Liver (tissue), 9 donors: ENCODE measurements around the gene GDF10. TPM values are rescaled to one million over a fixed set of nuclear protein-coding genes. Genes with fewer than 3 reads are reported as not detected.

Experiments
- DNase-seq: peaks from one replicate; pipeline ENCODE4 v3.0.0-alpha.2; 2017; ENCODE audit warnings: low spot score
- H3K27ac ChIP-seq, 2 donors: one replicate each; pipeline ENCODE4 v1.7.0; 2013; ENCODE audit warnings: inconsistent platforms in 2 of 2, low read length in 2 of 2, control low read depth in 1 of 2, low read depth in 1 of 2, mild to moderate bottlenecking in 1 of 2
- H3K27me3 ChIP-seq, 4 donors: one replicate each; pipeline versions ENCODE4 v1.6.1 to v1.7.0; 2013; ENCODE audit warnings: low read length in 3 of 4, inconsistent platforms in 1 of 4, mild to moderate bottlenecking in 1 of 4, moderate library complexity in 1 of 4; ENCODE audit not compliant: control insufficient read depth in 4 of 4, insufficient read depth in 4 of 4
- H3K36me3 ChIP-seq, 4 donors: one replicate each; pipeline versions ENCODE4 v1.6.1 to v1.7.0; 2013; ENCODE audit warnings: low read length in 3 of 4, mild to moderate bottlenecking in 3 of 4, low read depth in 1 of 4, moderate library complexity in 1 of 4; ENCODE audit not compliant: control insufficient read depth in 4 of 4, insufficient read depth in 3 of 4
- H3K4me1 ChIP-seq, 4 donors: one replicate each; pipeline versions ENCODE4 v1.6.1 to v1.7.0; 2013; ENCODE audit warnings: low read length in 3 of 4, mild to moderate bottlenecking in 3 of 4, moderate library complexity in 1 of 4; ENCODE audit not compliant: control insufficient read depth in 4 of 4, insufficient read depth in 4 of 4
- H3K4me3 ChIP-seq, 3 donors: one replicate each; pipeline versions ENCODE4 v1.6.1 to v1.7.0; 2013; ENCODE audit warnings: low read length in 3 of 3, control low read depth in 1 of 3, low read depth in 1 of 3, mild to moderate bottlenecking in 1 of 3
- H3K9ac ChIP-seq, 2 donors: one replicate each; pipeline ENCODE4 v1.7.0; 2013; ENCODE audit warnings: low read length in 2 of 2, mild to moderate bottlenecking in 2 of 2, moderate library complexity in 2 of 2, control low read depth in 1 of 2, low read depth in 1 of 2
- H3K9me3 ChIP-seq, 4 donors: one replicate each; pipeline versions ENCODE4 v1.6.1 to v1.7.0; 2013; ENCODE audit warnings: low read length in 3 of 4; ENCODE audit not compliant: control insufficient read depth in 4 of 4
- ATF3 ChIP-seq: IDR thresholded peaks from 2 replicates; pipeline ENCODE4 v1.6.1; 2016; ENCODE audit warnings: antibody characterized with exemption
- CTCF ChIP-seq: fragments of 150-350 bp; IDR thresholded peaks from 2 replicates; pipeline ENCODE4 v1.5.1; 2017; ENCODE audit warnings: improper control_type of control experiment, low read depth, low read length; ENCODE audit not compliant: missing input control
- EGR1 ChIP-seq, 2 donors: IDR thresholded peaks; 2 replicates each; pipeline ENCODE4 v1.6.1; 2016 to 2018; ENCODE audit warnings: antibody characterized with exemption in 2 of 2, low read depth in 2 of 2
- FOXA1 ChIP-seq: IDR thresholded peaks from 2 replicates; pipeline ENCODE4 v1.6.1; 2016; ENCODE audit warnings: antibody characterized with exemption
- FOXA2 ChIP-seq: IDR thresholded peaks from 2 replicates; pipeline ENCODE4 v1.6.1; 2016; ENCODE audit warnings: antibody characterized with exemption
- GABPA ChIP-seq, 2 donors: IDR thresholded peaks in 1 of 2; conservative IDR thresholded peaks in 1 of 2; 2 replicates each; pipeline ENCODE4 v1.6.1; 2016; ENCODE audit warnings: antibody characterized with exemption in 2 of 2, mild to moderate bottlenecking in 1 of 2, moderate library complexity in 1 of 2
- HNF4A ChIP-seq, 2 donors: conservative IDR thresholded peaks; 2 replicates each; pipeline ENCODE4 v1.6.1; 2016; ENCODE audit warnings: antibody characterized with exemption in 2 of 2, mild to moderate bottlenecking in 2 of 2
- HNF4G ChIP-seq: IDR thresholded peaks from 2 replicates; pipeline ENCODE4 v1.6.1; 2016; ENCODE audit warnings: antibody characterized with exemption
- JUND ChIP-seq, 2 donors: IDR thresholded peaks; 2 replicates each; pipeline ENCODE4 v1.6.1; 2016; ENCODE audit warnings: antibody characterized with exemption in 2 of 2
- MAX ChIP-seq: IDR thresholded peaks from 2 replicates; pipeline ENCODE4 v1.6.1; 2016; ENCODE audit warnings: antibody characterized with exemption
- NR2F2 ChIP-seq: IDR thresholded peaks from 2 replicates; pipeline ENCODE4 v1.6.1; 2016; ENCODE audit warnings: antibody characterized with exemption
- RAD21 ChIP-seq, 2 donors: IDR thresholded peaks; 2 replicates each; pipeline ENCODE4 v1.6.1; 2016; ENCODE audit warnings: antibody characterized with exemption in 2 of 2, mild to moderate bottlenecking in 2 of 2
- REST ChIP-seq: IDR thresholded peaks from 2 replicates; pipeline ENCODE4 v1.6.1; 2016; ENCODE audit warnings: antibody characterized with exemption, mild to moderate bottlenecking
- RXRA ChIP-seq, 2 donors: IDR thresholded peaks; 2 replicates each; pipeline ENCODE4 v1.6.1; 2017 to 2018; ENCODE audit warnings: antibody characterized with exemption in 2 of 2, mild to moderate bottlenecking in 1 of 2
- SP1 ChIP-seq: IDR thresholded peaks from 2 replicates; pipeline ENCODE4 v1.6.1; 2018; ENCODE audit warnings: antibody characterized with exemption, mild to moderate bottlenecking
- TAF1 ChIP-seq: conservative IDR thresholded peaks from 2 replicates; pipeline ENCODE4 v1.6.1; 2016; ENCODE audit warnings: antibody characterized with exemption, mild to moderate bottlenecking
- YY1 ChIP-seq: IDR thresholded peaks from 2 replicates; pipeline ENCODE4 v1.6.1; 2016; ENCODE audit warnings: antibody characterized with exemption, mild to moderate bottlenecking
- ZBTB33 ChIP-seq: IDR thresholded peaks from 2 replicates; pipeline ENCODE4 v1.6.1; 2016; ENCODE audit warnings: antibody characterized with exemption
- WGBS: extraction: QIAGEN DNeasy Blood & Tissue Kit; methylation state at CpG from one replicate; pipeline ENCODE4 v1.1.7; 2013; 5-methylcytosine and 5-hydroxymethylcytosine counted together
- polyA plus RNA-seq, 2 donors: library from polyadenylated mRNA; stranded (reverse) in 1 of 2; unstranded in 1 of 2; fragments of 200-250 nt in 1 of 2; fragments of >200 nt in 1 of 2; fragmentation: Nextera tagmentation in 1 of 2; extraction: Ambion mirVana in 1 of 2; gene quantifications; one replicate each; pipeline versions ENCODE4 v1.2.1 to v1.2.3, GENCODE V29; 2013 to 2015
- total RNA-seq, 2 donors: library from RNA; depleted of rRNA; stranded (reverse); fragments of >200 nt; gene quantifications; one replicate each; pipeline ENCODE4 v1.2.3, GENCODE V29; 2014
- donor health status: healthy.
- donor health status: healthy.
- donor health status: healthy.
- donor health status: healthy.
- donor health status: healthy.

The GDF10 gene
- total and polyA plus RNA-seq, 4 donors = under 0.01 to 0.28 (median 0.11) TPM

- Histone ChIP-seq H3K27me3 (no peaks in the 10 kb centered on the region), H3K4me3 (no peak overlapping the region), H3K9me3 (no peaks in the 10 kb centered on the region), H3K27ac (no peak overlapping the region), H3K9ac (no peak overlapping the region), H3K4me1 (peaks cover 0 to 13% (median 9%) of the 10 kb centered on the region in 4 donors), H3K36me3 (no peaks in the 10 kb centered on the region)
- TF ChIP-seq TAF1 = no peak
- TF ChIP-seq RXRA (IDR thresholded peaks at IDR 0.05) = no peak
- no peak for TF ChIP-seq HNF4G
- no peak for TF ChIP-seq YY1
- TF ChIP-seq HNF4A (conservative IDR thresholded peaks at IDR 0.05) = no peak
- TF ChIP-seq RAD21 (IDR thresholded peaks at IDR 0.05) = no peak
- TF ChIP-seq NR2F2 = no peak
- no peak for TF ChIP-seq JUND (IDR thresholded peaks at IDR 0.05)
- no peak for TF ChIP-seq ATF3
- TF ChIP-seq GABPA (IDR thresholded peaks at IDR 0.05 in 1 of 2, conservative IDR thresholded peaks at IDR 0.05 in 1 of 2) = no peak
- no peak for TF ChIP-seq EGR1 (IDR thresholded peaks at IDR 0.05; ENCODE audit: low read depth in 2 of 2)
- no peak for TF ChIP-seq REST
- no peak for TF ChIP-seq MAX
- no peak for TF ChIP-seq ZBTB33
- no peak for TF ChIP-seq FOXA1
- TF ChIP-seq FOXA2 = no peak
- TF ChIP-seq CTCF = no peak
- 89% methylated on average over 6 of the region's 6 CpGs for WGBS
- DNase-seq = no peak
These were observed 3.9 kb downstream of the GDF10 start for GRCh38 chr10:47303866-47304265.

GRCh38 chr10:47305566-47305965 lies 5.6 kb downstream of the GDF10 start:
- H3K27me3 ChIP-seq = no peaks in the 10 kb centered on the region
- H3K36me3 ChIP-seq = no peaks in the 10 kb centered on the region
- no peak overlapping the region for H3K9ac ChIP-seq
- no peak for DNase-seq
- H3K27ac ChIP-seq = no peak overlapping the region
- H3K9me3 ChIP-seq = no peaks in the 10 kb centered on the region
- WGBS = 39% methylated on average over 2 of the region's 2 CpGs
- H3K4me1 ChIP-seq = peaks cover 0 to 4% (median 1%) of the 10 kb centered on the region in 4 donors
- no peak overlapping the region for H3K4me3 ChIP-seq
- TF ChIP-seq TAF1 (no peak), HNF4A (conservative IDR thresholded peaks at IDR 0.05) (no peak), NR2F2 (no peak), FOXA1 (no peak), ZBTB33 (no peak), SP1 (no peak), REST (no peak), YY1 (no peak), JUND (IDR thresholded peaks at IDR 0.05) (no peak), GABPA (IDR thresholded peaks at IDR 0.05 in 1 of 2, conservative IDR thresholded peaks at IDR 0.05 in 1 of 2) (no peak), EGR1 (IDR thresholded peaks at IDR 0.05; ENCODE audit: low read depth in 2 of 2) (no peak), ATF3 (no peak)
